GM18507 (cell line): ENCODE measurements around the gene SGPL1.
"Not testable (repeated sequence)": the region's sequence is repeated elsewhere in the genome, so short reads cannot be mapped to it uniquely, and the experiment has no call there.

Experiments
- DNase-seq: peaks from one replicate; pipeline ENCODE4 v3.0.0; 2011; ENCODE audit warnings: low read depth; ENCODE audit not compliant: insufficient read length; ENCODE audit errors: extremely low spot score
- FAIRE-seq: peaks from 2 replicates; lab custom pipeline; 2011; peaks lifted over from hg19 to GRCh38; lab: Jason Lieb, UNC

SGPL1 gene

DNA sequence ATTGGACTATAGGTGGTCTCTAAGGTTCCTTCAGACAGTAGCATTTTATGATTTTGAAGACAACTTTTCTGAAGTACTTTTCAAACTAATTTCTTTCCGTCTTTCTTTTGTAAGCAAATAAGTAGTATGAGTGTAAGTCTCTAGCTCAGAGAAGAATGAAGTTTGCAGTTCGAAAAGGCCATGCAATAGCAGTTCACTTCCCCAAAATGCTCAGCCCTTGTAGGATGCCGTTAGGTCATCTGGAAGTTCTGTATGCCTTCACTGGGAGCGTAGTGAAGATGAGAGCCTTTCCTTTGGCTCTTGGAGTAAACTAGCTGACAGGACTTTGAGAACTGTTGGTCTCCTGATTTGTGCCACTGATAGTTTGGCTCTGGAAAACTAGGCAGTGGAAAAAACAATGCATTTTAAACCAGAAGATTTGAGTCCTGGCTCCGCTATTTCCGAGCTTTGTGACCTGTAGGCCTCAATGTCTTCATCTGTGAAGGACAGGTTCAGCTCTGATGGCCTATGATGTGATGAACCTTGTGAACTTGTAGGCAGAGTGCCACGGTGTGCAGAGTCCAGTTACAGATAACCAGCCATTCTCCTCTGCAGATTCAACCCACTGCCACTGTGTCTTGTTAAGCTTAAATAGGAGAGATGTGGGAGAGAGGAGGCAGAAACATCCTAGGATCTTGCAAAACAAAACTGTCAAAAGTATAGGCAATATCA, 18.8 kb downstream of the SGPL1 start:
- FAIRE-seq, result no peak

DNA sequence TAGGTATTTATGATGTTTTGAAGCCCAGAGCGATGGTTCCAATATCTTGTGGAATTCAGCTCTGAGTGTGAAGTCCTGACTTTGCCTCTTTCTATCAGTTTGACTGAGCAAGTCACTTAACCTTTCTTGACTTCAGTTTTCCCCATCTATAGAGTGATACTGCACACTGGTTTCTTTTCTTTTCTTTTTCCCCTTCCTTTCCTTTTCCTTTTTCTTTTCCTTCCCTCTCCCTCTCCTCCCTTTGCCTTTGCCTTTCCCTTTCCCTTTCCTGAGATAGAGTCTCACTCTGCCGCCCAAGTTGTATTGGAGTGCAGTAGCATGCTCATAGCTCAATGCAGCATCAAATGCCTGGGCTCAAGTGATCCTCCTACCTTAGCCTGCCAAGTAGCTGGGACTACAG, 20.6 kb downstream of the SGPL1 start:
- FAIRE-seq, result no peak
- no peak for DNase-seq

More for the DNA sequence above, 18.8 kb downstream of the SGPL1 start:
- DNase-seq, result no peak

DNA sequence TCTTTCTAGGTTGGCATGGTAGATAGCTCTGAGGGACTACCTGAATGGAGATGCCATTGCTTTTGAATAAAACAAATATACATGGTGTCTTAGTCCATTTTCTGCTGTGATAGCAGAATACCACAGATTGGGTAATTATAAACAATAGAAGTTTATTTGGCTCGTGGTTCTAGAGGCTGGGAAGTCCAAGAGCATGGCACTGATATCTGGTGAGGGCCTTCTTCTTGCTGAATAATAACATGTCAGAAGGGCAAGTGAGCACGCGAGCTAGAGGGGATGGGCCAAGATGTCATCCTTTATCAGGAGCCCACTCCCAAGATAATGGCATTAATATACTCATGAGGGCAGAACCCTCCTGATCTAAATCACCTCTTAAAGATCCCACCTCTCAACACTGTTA, 21.9 kb downstream of the SGPL1 start:
- FAIRE-seq, result no peak
- no peak for DNase-seq

- FAIRE-seq, result no peak
- no peak for DNase-seq
These were observed 22.6 kb downstream of the SGPL1 start for GRCh38 chr10:70838270-70838805.

- DNase-seq, result no peak
- no peak for FAIRE-seq
These were observed 25.1 kb downstream of the SGPL1 start for GRCh38 chr10:70840836-70841235.

DNA sequence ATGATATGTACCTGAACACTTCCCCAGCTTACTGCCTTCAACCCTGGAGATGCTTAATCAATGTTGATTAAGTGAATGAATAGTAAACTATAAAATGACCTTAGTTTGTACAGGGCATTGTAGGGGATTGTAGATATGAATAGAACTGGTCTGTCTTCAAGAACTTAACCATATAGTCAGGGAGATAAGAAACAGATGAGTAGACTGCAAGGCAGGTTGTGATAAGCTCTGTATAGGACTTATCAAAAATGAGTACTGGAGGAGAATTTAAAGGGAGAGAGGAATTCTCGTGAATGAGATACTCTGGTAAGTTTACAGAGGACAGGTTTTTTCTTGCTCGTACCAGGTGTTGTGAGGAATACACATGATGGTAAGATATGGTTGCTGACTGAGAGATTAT, 27.6 kb downstream of the SGPL1 start:
- FAIRE-seq (no peak), DNase-seq (no peak)

GRCh38 chr10:70843776-70844489, 28.2 kb downstream of the SGPL1 start:
- no peak for DNase-seq
- FAIRE-seq, result no peak

DNA sequence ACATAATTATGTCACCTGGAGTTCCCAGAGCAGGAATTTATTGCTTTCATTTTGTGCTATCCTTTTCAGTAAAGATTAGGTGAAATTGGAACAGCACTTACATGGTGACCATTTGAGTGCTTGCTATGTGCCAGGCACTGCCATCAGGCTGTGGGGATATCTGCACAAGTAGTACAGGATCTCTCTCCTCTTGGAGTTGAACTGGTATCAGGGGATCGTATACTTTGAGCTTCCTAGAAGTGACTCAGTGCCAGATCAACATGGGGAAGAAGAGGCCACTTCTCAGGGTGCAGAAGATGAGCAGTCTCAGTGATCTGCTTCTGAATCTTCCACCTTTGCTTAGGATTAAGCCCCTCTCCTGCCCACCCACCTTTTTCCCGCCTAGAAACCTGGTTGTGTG, 29.5 kb downstream of the SGPL1 start:
- no peak for FAIRE-seq
- DNase-seq, result no peak

DNA sequence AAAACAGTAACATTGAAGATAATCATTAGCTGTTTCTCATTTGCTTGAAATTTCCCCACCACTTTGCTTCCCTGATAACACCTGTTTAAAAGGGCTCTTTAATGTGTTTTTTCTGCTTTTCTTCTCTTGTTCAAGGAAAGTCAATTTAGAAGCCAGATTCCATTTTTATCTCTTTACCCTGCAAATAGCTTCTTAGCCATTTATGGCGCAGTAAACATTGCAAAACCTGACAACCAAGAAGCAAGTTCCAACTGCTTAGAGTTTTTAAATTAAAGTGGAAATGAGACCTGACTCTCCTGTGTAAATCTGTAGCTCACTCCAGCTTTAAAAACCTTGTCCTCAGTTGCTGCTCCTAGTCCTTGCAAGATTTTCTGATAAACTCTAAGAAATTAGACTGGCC, 30.1 kb downstream of the SGPL1 start:
- DNase-seq (no peak), FAIRE-seq (no peak)

DNA sequence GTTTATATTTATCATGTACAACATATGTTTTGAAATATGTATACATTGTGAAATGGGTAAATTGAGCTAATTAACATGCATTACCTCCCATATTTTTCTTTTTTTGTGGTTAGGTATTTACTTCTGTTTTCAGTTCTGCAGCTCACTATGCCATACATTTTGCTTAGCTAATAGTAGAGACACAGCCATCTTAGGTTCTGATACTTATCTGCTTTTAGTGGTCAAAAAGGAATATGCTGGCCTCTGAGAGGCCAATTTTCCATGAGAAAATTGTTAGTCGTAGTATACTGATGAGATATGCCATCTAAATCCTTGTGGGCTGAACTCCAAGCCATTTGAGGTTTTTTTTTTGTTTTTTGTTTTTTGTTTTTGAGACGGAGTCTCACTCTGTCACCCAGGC, 31.0 kb downstream of the SGPL1 start:
- FAIRE-seq (no peak), DNase-seq (no peak)

DNA sequence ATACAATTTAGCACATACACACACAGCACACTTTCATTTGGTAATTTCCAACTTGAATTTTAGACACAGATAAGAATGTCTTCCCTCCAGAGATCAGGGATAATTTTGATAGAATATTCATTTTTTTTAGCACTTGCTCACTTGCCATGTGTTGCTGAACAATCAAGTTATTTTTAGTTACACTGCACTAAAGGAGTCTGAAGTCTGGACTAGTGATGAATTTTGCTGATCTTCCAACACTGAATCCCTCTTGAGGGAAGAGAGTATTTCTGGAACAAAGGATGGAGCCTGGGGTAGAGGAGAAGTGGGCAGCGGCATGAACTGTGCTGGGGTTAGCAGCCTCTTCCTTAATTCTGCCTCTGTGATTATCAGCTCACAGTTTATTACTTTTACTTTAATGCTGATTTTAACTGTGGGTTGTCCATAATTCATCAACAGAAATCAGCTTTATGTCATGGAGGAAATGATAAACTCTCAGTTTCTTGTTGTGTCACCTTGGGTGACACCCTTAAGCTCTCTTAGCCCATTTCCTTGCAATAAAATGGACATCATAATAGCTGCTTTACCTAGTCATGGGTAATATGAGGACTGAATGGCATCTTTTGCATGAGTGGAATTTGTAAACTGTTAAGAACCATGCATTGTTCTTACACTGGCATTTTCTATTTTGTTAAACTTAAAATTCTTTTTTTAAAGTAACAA, 32.1 kb downstream of the SGPL1 start:
- no peak for DNase-seq
- no peak for FAIRE-seq

DNA sequence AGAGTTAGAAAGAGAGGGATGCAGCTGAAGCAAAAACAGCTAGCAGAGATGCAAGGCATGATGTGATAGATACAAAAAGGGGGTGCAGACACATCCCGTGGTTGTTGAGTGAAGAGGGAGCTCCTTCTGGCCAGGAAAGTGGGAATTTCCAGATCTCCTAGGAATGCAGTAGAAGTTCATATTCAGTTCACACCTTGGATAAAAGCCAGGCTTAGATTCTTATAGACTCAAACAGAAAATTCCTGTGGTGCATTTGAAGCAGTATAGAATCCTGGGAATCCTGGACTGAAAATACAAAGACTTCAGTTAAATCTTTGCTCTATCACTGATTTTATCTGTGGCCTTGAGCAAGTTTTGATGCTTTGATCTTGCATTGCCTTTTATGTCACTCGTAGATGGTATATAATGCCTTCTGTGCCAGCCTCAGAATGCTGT, 33.9 kb downstream of the SGPL1 start:
- FAIRE-seq (no peak), DNase-seq (no peak)

DNA sequence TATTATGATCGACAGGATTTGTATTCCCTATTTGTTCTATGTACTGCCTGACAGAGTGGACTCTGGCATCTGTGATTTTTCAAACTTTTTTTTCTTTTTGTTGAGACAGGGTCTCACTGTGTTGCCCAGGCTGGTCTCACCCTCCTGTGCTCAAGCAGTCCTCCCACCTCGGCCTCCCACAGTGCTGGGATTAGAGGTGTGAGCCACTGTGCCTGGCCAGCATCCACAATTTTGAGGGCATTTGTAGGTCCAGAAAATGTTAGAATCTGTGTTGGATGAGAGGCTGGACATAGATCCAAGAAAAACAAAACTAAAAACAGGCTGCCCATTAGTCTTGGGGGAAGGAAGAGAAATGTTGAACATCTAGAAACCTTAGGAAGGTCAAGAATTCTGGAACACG, 34.3 kb downstream of the SGPL1 start:
- FAIRE-seq (no peak), DNase-seq (no peak)

DNA sequence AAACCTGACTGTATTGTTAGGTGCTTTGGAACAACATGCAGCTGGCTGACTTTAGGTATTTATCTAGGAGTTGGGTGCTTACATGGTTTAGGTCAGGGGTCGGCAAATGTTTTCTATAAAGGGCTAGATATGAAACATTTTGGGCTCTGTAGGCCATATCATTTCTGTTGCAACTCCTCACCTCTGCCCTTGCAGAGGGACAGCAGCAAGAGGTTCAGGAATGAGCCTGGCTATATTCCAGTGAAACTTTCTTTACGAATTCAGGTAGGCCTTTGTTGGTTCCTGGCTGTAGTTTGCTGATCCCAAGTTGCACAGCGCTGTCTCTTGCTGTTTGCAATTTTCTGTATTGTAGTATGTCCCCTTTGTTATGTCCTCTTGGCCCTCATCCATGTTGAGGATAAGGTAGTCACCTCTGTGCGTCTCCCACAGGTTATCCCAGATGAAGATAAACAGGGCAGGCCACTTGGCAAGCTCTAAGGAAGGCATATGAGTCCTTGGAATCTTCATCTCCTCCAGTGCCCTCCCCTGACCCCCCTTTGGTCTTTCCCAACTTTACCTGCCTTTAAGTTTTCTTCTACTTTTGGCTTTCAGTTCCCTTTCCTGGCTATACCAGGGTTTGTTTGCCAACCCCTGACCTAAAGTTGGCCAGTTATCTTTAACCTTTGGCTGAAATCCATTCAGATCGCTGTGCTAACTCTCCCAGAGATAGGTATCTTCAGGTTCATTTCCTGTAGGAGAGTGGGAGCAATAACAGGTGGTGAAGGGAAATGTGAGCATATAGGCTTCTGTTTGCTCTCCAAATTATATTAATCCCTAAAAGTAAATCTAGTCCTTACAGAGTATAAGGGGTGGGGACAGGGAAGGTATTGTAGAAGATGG, 36.1 kb downstream of the SGPL1 start:
- no peak for FAIRE-seq
- no peak for DNase-seq

DNA sequence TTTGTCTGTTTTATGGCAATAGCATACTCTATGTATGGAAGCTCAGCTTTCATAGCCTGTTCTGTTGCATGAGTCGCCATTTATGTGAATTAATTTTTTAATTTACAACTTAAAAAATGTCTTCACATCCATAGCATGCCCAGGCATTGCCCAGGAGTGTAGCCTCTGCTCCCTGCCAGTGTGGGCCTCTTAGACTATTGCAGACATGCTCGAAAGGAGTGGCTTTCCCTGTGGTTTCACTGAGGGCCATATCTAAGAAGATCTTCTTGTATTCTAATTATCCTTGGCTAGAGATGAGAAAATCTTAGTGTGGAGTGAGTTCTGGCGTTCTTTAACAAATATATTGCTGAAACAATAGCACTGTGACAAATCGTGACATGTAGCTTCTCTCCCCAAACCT, 37.3 kb downstream of the SGPL1 start:
- no peak for DNase-seq
- no peak for FAIRE-seq

GRCh38 chr10:70853457-70853856, 37.7 kb downstream of the SGPL1 start:
- FAIRE-seq, result no peak
- no peak for DNase-seq

DNA sequence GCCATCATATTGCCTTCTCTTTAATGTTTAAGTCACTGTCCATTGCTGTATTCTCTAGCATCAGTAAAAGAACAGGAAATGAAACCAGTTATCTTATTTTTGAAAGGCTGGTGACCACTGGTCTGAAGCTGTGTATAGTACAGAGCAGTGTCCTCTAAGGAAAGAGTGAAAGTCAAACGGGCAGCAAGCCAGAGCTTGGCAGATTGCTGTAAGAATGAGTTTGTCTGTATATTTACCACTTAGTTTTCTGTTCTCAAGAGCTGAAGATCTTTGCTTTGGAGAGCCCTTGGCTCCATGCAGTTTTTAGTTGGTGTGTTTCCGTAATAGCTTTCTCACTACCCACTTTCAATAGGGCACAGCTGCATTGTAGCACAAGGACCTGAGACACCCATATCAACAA, 40.7 kb downstream of the SGPL1 start:
- DNase-seq, result no peak
- peak; percentile 53 for FAIRE-seq

DNA sequence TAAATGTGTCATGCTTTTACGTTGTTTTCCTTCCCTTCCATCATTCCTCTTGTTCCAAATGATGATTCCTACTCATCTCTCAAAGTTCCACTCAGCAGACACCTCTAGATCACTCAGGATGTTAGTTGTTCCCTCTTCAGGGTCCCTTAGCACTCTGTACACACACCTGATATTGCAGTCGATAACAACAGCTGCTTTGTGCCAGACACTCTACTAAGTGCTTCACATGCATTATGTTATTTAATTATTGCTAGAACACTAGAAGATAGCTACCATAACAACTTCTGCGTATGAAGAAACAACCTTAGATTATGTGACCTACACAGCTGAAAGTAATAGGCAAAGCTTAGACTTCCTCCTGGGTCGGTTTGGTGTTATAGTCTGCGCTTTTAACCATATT, 43.0 kb downstream of the SGPL1 start:
- DNase-seq (no peak), FAIRE-seq (no peak)

- not testable (repeated sequence) for FAIRE-seq, DNase-seq
These were observed 45.9 kb downstream of the SGPL1 start for GRCh38 chr10:70861495-70862197.
